ENCODE measurements around the gene SUPT7L. TPM values are rescaled to one million over a fixed set of nuclear protein-coding genes. Genes with fewer than 3 reads are reported as not detected.

The SUPT7L gene
- total and polyA plus RNA-seq, 2 of the 13 experiments (the other 11 are each of a cell fraction or from before 2014, with no cell fraction given) = 32.9 to 77.5 TPM

GRCh38 chr2:27628767-27629709 is 34.4 kb downstream of the SUPT7L start, which contains the start of the genes CCDC121 and GPN1 (continued):
- TF ChIP-seq, protein P1, sequence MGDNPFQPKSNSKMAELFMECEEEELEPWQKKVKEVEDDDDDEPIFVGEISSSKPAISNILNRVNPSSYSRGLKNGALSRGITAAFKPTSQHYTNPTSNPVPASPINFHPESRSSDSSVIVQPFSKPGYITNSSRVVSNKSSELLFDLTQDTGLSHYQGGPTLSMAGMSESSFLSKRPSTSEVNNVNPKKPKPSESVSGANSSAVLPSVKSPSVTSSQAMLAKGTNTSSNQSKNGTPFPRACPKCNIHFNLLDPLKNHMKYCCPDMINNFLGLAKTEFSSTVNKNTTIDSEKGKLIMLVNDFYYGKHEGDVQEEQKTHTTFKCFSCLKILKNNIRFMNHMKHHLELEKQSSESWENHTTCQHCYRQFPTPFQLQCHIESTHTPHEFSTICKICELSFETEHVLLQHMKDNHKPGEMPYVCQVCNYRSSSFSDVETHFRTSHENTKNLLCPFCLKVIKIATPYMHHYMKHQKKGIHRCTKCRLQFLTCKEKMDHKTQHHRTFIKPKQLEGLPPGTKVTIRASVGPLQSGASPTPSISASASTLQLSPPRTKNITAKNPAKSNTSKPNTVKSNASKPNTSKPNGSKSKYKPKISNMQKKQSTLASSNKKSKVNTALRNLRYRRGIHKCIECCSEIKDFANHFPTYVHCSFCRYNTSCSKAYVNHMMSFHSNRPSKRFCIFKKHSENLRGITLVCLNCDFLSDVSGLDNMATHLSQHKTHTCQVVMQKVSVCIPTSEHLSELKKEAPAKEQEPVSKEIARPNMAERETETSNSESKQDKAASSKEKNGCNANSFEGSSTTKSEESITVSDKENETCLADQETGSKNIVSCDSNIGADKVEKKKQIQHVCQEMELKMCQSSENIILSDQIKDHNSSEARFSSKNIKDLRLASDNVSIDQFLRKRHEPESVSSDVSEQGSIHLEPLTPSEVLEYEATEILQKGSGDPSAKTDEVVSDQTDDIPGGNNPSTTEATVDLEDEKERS (CRISPR knock-in tag; IDR thresholded peaks at IDR 0.05) = peak; percentile 93
- TF ChIP-seq, protein P2, sequence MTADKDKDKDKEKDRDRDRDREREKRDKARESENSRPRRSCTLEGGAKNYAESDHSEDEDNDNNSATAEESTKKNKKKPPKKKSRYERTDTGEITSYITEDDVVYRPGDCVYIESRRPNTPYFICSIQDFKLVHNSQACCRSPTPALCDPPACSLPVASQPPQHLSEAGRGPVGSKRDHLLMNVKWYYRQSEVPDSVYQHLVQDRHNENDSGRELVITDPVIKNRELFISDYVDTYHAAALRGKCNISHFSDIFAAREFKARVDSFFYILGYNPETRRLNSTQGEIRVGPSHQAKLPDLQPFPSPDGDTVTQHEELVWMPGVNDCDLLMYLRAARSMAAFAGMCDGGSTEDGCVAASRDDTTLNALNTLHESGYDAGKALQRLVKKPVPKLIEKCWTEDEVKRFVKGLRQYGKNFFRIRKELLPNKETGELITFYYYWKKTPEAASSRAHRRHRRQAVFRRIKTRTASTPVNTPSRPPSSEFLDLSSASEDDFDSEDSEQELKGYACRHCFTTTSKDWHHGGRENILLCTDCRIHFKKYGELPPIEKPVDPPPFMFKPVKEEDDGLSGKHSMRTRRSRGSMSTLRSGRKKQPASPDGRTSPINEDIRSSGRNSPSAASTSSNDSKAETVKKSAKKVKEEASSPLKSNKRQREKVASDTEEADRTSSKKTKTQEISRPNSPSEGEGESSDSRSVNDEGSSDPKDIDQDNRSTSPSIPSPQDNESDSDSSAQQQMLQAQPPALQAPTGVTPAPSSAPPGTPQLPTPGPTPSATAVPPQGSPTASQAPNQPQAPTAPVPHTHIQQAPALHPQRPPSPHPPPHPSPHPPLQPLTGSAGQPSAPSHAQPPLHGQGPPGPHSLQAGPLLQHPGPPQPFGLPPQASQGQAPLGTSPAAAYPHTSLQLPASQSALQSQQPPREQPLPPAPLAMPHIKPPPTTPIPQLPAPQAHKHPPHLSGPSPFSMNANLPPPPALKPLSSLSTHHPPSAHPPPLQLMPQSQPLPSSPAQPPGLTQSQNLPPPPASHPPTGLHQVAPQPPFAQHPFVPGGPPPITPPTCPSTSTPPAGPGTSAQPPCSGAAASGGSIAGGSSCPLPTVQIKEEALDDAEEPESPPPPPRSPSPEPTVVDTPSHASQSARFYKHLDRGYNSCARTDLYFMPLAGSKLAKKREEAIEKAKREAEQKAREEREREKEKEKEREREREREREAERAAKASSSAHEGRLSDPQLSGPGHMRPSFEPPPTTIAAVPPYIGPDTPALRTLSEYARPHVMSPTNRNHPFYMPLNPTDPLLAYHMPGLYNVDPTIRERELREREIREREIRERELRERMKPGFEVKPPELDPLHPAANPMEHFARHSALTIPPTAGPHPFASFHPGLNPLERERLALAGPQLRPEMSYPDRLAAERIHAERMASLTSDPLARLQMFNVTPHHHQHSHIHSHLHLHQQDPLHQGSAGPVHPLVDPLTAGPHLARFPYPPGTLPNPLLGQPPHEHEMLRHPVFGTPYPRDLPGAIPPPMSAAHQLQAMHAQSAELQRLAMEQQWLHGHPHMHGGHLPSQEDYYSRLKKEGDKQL (CRISPR knock-in tag; IDR thresholded peaks at IDR 0.05; ENCODE audit: low read depth) = no peak
- TF ChIP-seq FLYWCH1 (CRISPR knock-in tag; IDR thresholded peaks at IDR 0.05) (no peak), FOSL2 (CRISPR knock-in tag; IDR thresholded peaks at IDR 0.05) (peak; percentile 94), RELA (CRISPR knock-in tag; IDR thresholded peaks at IDR 0.05) (peak; percentile 17; the same call in 1 of the 2 replicates), SRSF4 (IDR thresholded peaks at IDR 0.05; ENCODE audit: low read depth, low read length, poor library complexity, severe bottlenecking) (no peak), ZNF251 (CRISPR knock-in tag; IDR thresholded peaks at IDR 0.05) (no peak), TRIM24 (CRISPR knock-in tag; IDR thresholded peaks at IDR 0.05) (no peak), ARID2 (CRISPR knock-in tag; IDR thresholded peaks at IDR 0.05; ENCODE audit: borderline replicate concordance) (no peak), NR2F1 (CRISPR knock-in tag; IDR thresholded peaks at IDR 0.05) (no peak), KDM5A (IDR thresholded peaks at IDR 0.05; ENCODE audit: borderline replicate concordance, low read length) (peak; percentile 90), NFYC (CRISPR knock-in tag; IDR thresholded peaks at IDR 0.05) (0 out of 2 replicates have a peak, but pooled peaks have one; percentile 39), PHF5A (CRISPR knock-in tag; IDR thresholded peaks at IDR 0.05; ENCODE audit: low read depth, unreplicated experiment) (peak; percentile 75), MLLT10 (CRISPR knock-in tag; IDR thresholded peaks at IDR 0.05) (no peak), ZNF850 (CRISPR knock-in tag; conservative IDR thresholded peaks at IDR 0.05) (no peak; the same call in 1 of the 2 replicates)
